Hepatocyte (in vitro differentiated cells): Measurements from ENCODE around the gene MAGEB2. TPM values are rescaled to one million over a fixed set of nuclear protein-coding genes. Genes with fewer than 3 reads are reported as not detected.

Experiments used
- DNase-seq: peaks from one replicate; pipeline ENCODE4 v3.0.0-alpha.2; 2016; ENCODE audit warnings: low spot score
- H2AFZ ChIP-seq: fragments of 200-600 bp; sonication (generic); 2 replicates; pipeline ENCODE4 v1.6.0; 2016; ENCODE audit warnings: antibody characterized with exemption, mild to moderate bottlenecking
- H3K27ac ChIP-seq: fragments of 200-600 bp; sonication (generic); 2 replicates; pipeline ENCODE4 v1.5.1; 2016; ENCODE audit warnings: mild to moderate bottlenecking
- H3K27me3 ChIP-seq: fragments of 200-600 bp; sonication (generic); 2 replicates; pipeline ENCODE4 v1.6.1; 2016
- H3K36me3 ChIP-seq: fragments of 200-600 bp; sonication (generic); replicated peaks from 2 replicates; pipeline ENCODE4 v1.5.1; 2016; ENCODE audit warnings: low read depth; ENCODE audit not compliant: insufficient read depth
- H3K4me1 ChIP-seq: fragments of 200-600 bp; sonication (generic); 2 replicates; pipeline ENCODE4 v1.5.1; 2016; ENCODE audit warnings: mild to moderate bottlenecking, moderate library complexity; ENCODE audit not compliant: insufficient read depth
- H3K4me2 ChIP-seq: fragments of 200-600 bp; sonication (generic); 2 replicates; pipeline ENCODE4 v1.6.0; 2016
- H3K4me3 ChIP-seq: fragments of 200-600 bp; sonication (generic); 2 replicates; pipeline ENCODE4 v1.5.1; 2016; ENCODE audit warnings: mild to moderate bottlenecking
- H3K79me2 ChIP-seq: fragments of 200-600 bp; sonication (generic); 2 replicates; pipeline ENCODE4 v1.6.0; 2017; ENCODE audit warnings: mild to moderate bottlenecking
- H3K9me2 ChIP-seq: fragments of 200-600 bp; sonication (generic); replicated peaks from 2 replicates; pipeline ENCODE4 v1.6.0; 2017; ENCODE audit warnings: mild to moderate bottlenecking; ENCODE audit not compliant: insufficient read depth
- H3K9me3 ChIP-seq: fragments of 200-600 bp; sonication (generic); 2 replicates; pipeline ENCODE4 v1.5.1; 2016; ENCODE audit warnings: low read depth, mild to moderate bottlenecking
- H4K20me1 ChIP-seq: fragments of 200-600 bp; sonication (generic); 2 replicates; pipeline ENCODE4 v1.6.0; 2016; ENCODE audit warnings: mild to moderate bottlenecking; ENCODE audit not compliant: insufficient read depth, poor library complexity, severe bottlenecking
- EZH2 ChIP-seq: fragments of 200-600 bp; sonication (generic); IDR thresholded peaks from 2 replicates; pipeline ENCODE4 v1.6.1; 2016; ENCODE audit warnings: antibody characterized with exemption, mild to moderate bottlenecking, borderline replicate concordance
- EZH2phosphoT487 ChIP-seq: fragments of 200-600 bp; sonication (generic); IDR thresholded peaks from one replicate; pipeline ENCODE4 v1.6.1; 2018; ENCODE audit warnings: antibody characterized with exemption, mild to moderate bottlenecking, low read depth, moderate library complexity; ENCODE audit not compliant: unreplicated experiment, severe bottlenecking
- WGBS: methylation state at CpG from one replicate; pipeline ENCODE4 v1.1.6; 2016; ENCODE audit warnings: low lambda C conversion rate; ENCODE audit errors: missing lambda C conversion rate; 5-methylcytosine and 5-hydroxymethylcytosine counted together
- polyA plus RNA-seq: library from polyadenylated mRNA; unstranded; fragments of >200 nt; fragmentation: Nextera tagmentation; extraction: Ambion mirVana; gene quantifications from 2 replicates; pipeline ENCODE4 v1.2.1, GENCODE V29; 2016
- total RNA-seq: library from RNA; depleted of rRNA; stranded (reverse); fragments of >200 nt; gene quantifications from 2 replicates; pipeline ENCODE4 v1.2.3, GENCODE V29; 2014
- TF ChIP-seq, protein P1 (sequence below): fragments of 200-600 bp; sonication (generic); IDR thresholded peaks from 2 replicates; pipeline ENCODE4 v1.5.1; 2016; ENCODE audit warnings: antibody characterized with exemption, mild to moderate bottlenecking; ENCODE audit not compliant: poor library complexity

MAGEB2 gene
- total and polyA plus RNA-seq, 2 experiments from 2014 or later, result not detected

DNA sequence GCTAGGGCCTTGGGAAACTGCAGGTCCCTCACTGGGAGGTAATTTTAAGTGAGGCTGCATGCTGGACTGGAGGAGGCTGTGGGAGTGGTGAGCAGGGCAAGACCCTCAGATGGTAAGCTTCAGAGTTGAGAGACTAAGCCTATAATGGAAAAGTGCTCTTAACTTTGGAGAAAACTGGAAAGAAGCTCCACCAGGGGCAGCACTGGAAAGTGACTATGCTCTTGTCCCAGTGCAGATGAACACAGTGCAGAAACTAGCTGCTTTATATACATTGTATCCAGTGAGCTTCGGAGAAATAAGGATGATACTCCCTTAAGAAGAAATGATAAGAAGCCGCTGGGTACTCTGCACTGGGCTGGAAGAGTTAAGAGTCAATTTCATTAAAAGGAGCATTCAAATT is 3.2 kb upstream of the MAGEB2 start:
- Histone ChIP-seq H3K27ac (no peak overlapping the region), H3K4me2 (no peak overlapping the region), H3K36me3 (no peaks in the 10 kb centered on the region), H3K9me2 (no peaks in the 10 kb centered on the region), H3K4me1 (no peaks in the 10 kb centered on the region), H3K79me2 (no peaks in the 10 kb centered on the region), H4K20me1 (no peaks in the 10 kb centered on the region), H2AFZ (no peak overlapping the region), H3K27me3 (no peaks in the 10 kb centered on the region), H3K4me3 (no peak overlapping the region), H3K9me3 (no peaks in the 10 kb centered on the region)
- 65% methylated on average over 2 of the region's 2 CpGs for WGBS
- TF ChIP-seq EZH2phosphoT487 (no peak), EZH2 (no peak)
- TF ChIP-seq, protein P1, sequence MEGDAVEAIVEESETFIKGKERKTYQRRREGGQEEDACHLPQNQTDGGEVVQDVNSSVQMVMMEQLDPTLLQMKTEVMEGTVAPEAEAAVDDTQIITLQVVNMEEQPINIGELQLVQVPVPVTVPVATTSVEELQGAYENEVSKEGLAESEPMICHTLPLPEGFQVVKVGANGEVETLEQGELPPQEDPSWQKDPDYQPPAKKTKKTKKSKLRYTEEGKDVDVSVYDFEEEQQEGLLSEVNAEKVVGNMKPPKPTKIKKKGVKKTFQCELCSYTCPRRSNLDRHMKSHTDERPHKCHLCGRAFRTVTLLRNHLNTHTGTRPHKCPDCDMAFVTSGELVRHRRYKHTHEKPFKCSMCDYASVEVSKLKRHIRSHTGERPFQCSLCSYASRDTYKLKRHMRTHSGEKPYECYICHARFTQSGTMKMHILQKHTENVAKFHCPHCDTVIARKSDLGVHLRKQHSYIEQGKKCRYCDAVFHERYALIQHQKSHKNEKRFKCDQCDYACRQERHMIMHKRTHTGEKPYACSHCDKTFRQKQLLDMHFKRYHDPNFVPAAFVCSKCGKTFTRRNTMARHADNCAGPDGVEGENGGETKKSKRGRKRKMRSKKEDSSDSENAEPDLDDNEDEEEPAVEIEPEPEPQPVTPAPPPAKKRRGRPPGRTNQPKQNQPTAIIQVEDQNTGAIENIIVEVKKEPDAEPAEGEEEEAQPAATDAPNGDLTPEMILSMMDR, result no peak
- DNase-seq, result no peak

DNA sequence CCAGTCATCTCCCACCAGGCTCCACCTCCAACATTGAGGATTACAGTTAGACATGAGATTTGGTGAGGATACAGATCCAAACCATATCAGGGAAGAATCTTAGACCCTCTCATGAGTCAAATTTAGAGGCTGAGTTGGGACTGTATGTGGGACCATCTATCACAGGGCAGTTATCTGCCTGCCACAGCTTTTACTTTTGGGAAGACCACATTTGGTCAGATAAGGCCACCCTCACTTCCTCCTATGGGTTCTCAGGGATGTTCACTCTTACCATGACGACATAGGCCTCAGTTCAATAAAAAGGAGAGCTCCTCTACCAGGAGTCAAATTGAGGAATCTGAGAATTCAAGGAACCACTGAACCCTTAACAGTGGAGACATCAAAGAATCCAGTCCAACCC is 2.1 kb downstream of the MAGEB2 start:
- Histone ChIP-seq H2AFZ (no peak overlapping the region), H3K4me2 (no peak overlapping the region), H3K79me2 (no peaks in the 10 kb centered on the region), H3K9me2 (no peaks in the 10 kb centered on the region), H3K27me3 (no peaks in the 10 kb centered on the region), H3K4me1 (no peaks in the 10 kb centered on the region), H3K9me3 (no peaks in the 10 kb centered on the region), H3K27ac (no peak overlapping the region), H4K20me1 (no peaks in the 10 kb centered on the region), H3K36me3 (no peaks in the 10 kb centered on the region), H3K4me3 (no peak overlapping the region)
- no peak for TF ChIP-seq EZH2phosphoT487
- TF ChIP-seq, protein P1, result no peak
- TF ChIP-seq EZH2, result no peak
- DNase-seq, result no peak
- WGBS, result 57% methylated on average over 1 of the region's 1 CpG

DNA sequence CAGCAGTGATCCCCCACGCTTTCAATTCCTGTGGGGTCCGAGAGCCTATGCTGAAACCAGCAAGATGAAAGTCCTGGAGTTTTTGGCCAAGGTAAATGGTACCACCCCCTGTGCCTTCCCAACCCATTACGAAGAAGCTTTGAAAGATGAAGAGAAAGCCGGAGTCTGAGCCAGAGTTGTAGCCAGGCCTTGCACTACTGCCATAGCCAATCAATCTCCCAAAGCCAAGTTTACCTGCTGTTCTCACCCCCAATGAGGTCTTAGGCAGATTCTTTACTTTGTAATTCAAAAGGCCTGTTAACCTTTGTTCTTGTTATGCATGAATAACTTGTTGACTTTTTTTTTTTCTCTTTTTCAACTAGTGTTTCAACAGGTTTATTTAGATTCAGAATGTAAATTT is 4.0 kb downstream of the MAGEB2 start:
- no peaks in the 10 kb centered on the region for H3K36me3 ChIP-seq
- DNase-seq, result no peak

More for the DNA sequence above, 4.0 kb downstream of the MAGEB2 start:
- Histone ChIP-seq H3K27me3 (no peaks in the 10 kb centered on the region), H3K9me3 (no peaks in the 10 kb centered on the region), H3K4me1 (no peaks in the 10 kb centered on the region), H3K4me3 (no peak overlapping the region), H2AFZ (no peak overlapping the region), H4K20me1 (no peaks in the 10 kb centered on the region), H3K4me2 (no peak overlapping the region), H3K9me2 (no peaks in the 10 kb centered on the region), H3K27ac (no peak overlapping the region), H3K79me2 (no peaks in the 10 kb centered on the region)
- WGBS, result 70% methylated on average over 4 of the region's 4 CpGs
- TF ChIP-seq EZH2 (no peak), EZH2phosphoT487 (no peak)
- TF ChIP-seq, protein P1, result no peak
